Suprapubic skin (tissue), 4 donors: ENCODE measurements around the gene ATP13A5. TPM values are rescaled to one million over a fixed set of nuclear protein-coding genes. Genes with fewer than 3 reads are reported as not detected.

Source experiments
- DNase-seq, 2 donors: peaks; one replicate each; pipeline ENCODE4 v3.0.0-alpha.2; 2019; ENCODE audit warnings: low spot score in 2 of 2
- H3K27ac ChIP-seq: fragments of 200-600 bp; sonication (generic); one replicate; pipeline ENCODE4 v1.5.1; 2019
- H3K27me3 ChIP-seq: fragments of 200-600 bp; sonication (generic); one replicate; pipeline ENCODE4 v1.5.1; 2019
- H3K36me3 ChIP-seq: fragments of 200-600 bp; sonication (generic); one replicate; pipeline ENCODE4 v1.5.1; 2019
- H3K4me1 ChIP-seq: fragments of 200-600 bp; sonication (generic); one replicate; pipeline ENCODE4 v1.5.1; 2019
- H3K4me3 ChIP-seq: fragments of 200-600 bp; sonication (generic); one replicate; pipeline ENCODE4 v1.5.1; 2019; ENCODE audit warnings: mild to moderate bottlenecking
- H3K9me3 ChIP-seq: fragments of 200-600 bp; sonication (generic); one replicate; pipeline ENCODE4 v1.5.1; 2019
- EP300 ChIP-seq: sonication (generic); formaldehyde crosslinking; IDR thresholded peaks from one replicate; pipeline ENCODE4 v1.6.1; 2017; ENCODE audit warnings: antibody characterized with exemption
- POLR2A ChIP-seq, 2 donors: fragments of 450-650 bp; IDR thresholded peaks; one replicate each; pipeline ENCODE4 v1.6.1; 2017; ENCODE audit warnings: antibody characterized with exemption in 2 of 2, mild to moderate bottlenecking in 2 of 2, moderate library complexity in 2 of 2
- POLR2AphosphoS5 ChIP-seq, 3 donors: sonication (generic); formaldehyde crosslinking; IDR thresholded peaks; one replicate each; pipeline ENCODE4 v1.6.1; 2017; ENCODE audit warnings: antibody characterized with exemption in 3 of 3
- WGBS: methylation state at CpG from one replicate; pipeline ENCODE4 v1.1.5; 2018; 5-methylcytosine and 5-hydroxymethylcytosine counted together
- total RNA-seq, 4 donors: library from RNA; depleted of rRNA; stranded (reverse); fragments of >200 nt; gene quantifications; one replicate each; pipeline ENCODE4 v1.1.0, GENCODE V29; 2016
- TF ChIP-seq, protein P1 (sequence below), 2 donors: fragments of 200-600 bp in 1 of 2; fragments of 450-650 bp in 1 of 2; sonication (generic) in 1 of 2; IDR thresholded peaks; one replicate each; pipeline ENCODE4 v1.5.1; 2016 to 2019; ENCODE audit warnings: antibody characterized with exemption in 2 of 2, mild to moderate bottlenecking in 1 of 2, moderate library complexity in 1 of 2

The ATP13A5 gene
- total RNA-seq, 4 donors from 2014 or later, result 1.1 to 9.8 (median 4.2) TPM

DNA sequence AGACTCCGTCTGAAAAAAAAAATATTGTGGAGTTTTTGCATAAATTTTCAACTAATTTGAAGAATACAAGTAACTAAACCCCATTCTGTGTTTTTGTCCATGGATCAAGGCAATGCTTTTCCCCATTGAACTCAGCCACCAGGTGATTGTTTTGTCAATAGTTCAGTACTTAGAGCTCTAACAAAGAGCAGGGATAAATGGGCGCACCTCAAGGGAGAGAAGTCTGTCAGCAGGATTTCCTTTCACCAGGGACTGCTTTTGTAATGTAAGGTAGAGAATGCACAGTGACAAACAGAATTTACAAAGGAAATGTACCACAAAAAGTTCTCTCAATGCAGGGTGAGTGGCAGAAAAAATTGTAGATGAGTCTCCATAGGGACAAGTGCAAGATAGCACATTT is 10.8 kb upstream of the ATP13A5 start:
- DNase-seq, result no peak
- TF ChIP-seq POLR2A (IDR thresholded peaks at IDR 0.05), result no peak
- no peak for TF ChIP-seq POLR2AphosphoS5 (IDR thresholded peaks at IDR 0.05)
- TF ChIP-seq, protein P1, sequence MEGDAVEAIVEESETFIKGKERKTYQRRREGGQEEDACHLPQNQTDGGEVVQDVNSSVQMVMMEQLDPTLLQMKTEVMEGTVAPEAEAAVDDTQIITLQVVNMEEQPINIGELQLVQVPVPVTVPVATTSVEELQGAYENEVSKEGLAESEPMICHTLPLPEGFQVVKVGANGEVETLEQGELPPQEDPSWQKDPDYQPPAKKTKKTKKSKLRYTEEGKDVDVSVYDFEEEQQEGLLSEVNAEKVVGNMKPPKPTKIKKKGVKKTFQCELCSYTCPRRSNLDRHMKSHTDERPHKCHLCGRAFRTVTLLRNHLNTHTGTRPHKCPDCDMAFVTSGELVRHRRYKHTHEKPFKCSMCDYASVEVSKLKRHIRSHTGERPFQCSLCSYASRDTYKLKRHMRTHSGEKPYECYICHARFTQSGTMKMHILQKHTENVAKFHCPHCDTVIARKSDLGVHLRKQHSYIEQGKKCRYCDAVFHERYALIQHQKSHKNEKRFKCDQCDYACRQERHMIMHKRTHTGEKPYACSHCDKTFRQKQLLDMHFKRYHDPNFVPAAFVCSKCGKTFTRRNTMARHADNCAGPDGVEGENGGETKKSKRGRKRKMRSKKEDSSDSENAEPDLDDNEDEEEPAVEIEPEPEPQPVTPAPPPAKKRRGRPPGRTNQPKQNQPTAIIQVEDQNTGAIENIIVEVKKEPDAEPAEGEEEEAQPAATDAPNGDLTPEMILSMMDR (IDR thresholded peaks at IDR 0.05), result no peak
- no peak for TF ChIP-seq EP300
- no peaks in the 10 kb centered on the region for H3K27me3 ChIP-seq
- H3K4me3 ChIP-seq, result no peak overlapping the region
- H3K27ac ChIP-seq, result no peak overlapping the region
- H3K36me3 ChIP-seq, result no peaks in the 10 kb centered on the region
- WGBS, result 76% methylated on average over 2 of the region's 2 CpGs
- H3K9me3 ChIP-seq, result no peaks in the 10 kb centered on the region
- H3K4me1 ChIP-seq, result no peaks in the 10 kb centered on the region

DNA sequence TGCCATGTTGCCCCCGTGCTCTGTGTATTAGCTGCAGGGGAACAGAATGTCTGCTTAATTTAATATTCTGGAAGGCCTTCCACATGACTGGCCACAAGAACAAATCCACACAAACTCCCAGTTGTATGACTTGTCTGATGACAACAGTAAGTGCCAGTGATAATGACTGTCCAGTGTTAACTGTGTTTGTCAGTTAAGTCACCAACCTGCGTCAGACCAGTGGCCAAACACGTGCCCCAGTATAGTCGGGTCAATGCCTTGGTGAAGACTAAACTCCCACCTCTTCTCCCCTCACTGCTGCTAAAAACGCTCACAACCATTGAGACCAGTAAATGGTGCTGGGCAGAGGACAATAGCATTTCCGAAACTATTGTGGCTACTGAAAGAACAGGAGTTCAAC is 9.8 kb upstream of the ATP13A5 start:
- Histone ChIP-seq H3K36me3 (no peaks in the 10 kb centered on the region), H3K4me1 (no peaks in the 10 kb centered on the region), H3K27ac (no peak overlapping the region), H3K9me3 (no peaks in the 10 kb centered on the region), H3K27me3 (no peaks in the 10 kb centered on the region), H3K4me3 (no peak overlapping the region)
- no peak for DNase-seq
- TF ChIP-seq, protein P1 (IDR thresholded peaks at IDR 0.05), result no peak
- no peak for TF ChIP-seq EP300
- TF ChIP-seq POLR2AphosphoS5 (IDR thresholded peaks at IDR 0.05), result no peak
- no peak for TF ChIP-seq POLR2A (IDR thresholded peaks at IDR 0.05)
- WGBS, result 91% methylated on average over 6 of the region's 6 CpGs

DNA sequence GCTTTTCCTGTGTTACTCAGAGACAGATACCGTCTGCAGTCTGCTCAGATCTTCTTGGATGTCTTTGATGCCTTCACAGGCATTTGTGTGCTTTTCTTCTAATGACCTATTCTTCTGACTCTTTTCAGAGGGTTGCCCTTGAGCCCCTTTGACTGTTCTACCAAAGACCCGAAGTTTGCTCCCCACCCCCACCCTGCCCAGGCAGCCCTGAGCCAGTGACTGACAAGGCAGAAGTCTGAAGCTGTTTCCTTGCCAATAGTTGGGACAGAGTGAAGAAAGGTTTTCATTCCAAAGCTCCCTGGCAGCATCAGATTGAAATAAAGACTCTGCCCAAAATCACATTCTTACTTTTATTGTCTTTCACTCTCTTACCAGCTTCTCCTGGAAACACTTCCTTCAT is 9.0 kb upstream of the ATP13A5 start:
- Histone ChIP-seq H3K27ac (no peak overlapping the region), H3K4me3 (no peak overlapping the region), H3K9me3 (no peaks in the 10 kb centered on the region), H3K36me3 (no peaks in the 10 kb centered on the region), H3K4me1 (no peaks in the 10 kb centered on the region), H3K27me3 (no peaks in the 10 kb centered on the region)
- WGBS, result 58% methylated on average over 2 of the region's 2 CpGs
- TF ChIP-seq EP300, result no peak
- no peak for DNase-seq

DNA sequence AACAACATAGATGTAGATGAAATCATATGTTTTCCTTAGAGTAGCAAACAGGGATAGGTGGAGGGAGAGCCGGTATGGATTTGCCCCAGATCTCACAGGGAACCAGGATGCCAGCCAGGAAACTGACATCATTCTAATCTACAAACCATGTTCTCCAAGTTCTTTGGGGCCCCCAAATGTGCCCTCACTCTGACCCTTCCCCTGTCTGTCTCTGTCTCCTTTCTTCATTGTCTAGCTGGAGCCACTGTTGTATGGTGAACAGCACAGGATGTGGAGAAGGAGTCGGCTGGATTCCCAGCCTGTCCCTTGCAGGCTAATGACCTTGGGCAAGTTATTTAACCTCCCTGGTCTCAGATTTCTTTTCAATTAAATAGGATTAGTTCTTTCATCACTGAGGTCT is 962 bp downstream of the ATP13A5 start:
- Histone ChIP-seq H3K9me3 (no peaks in the 10 kb centered on the region), H3K27ac (no peak overlapping the region), H3K27me3 (no peaks in the 10 kb centered on the region), H3K4me3 (no peak overlapping the region), H3K36me3 (no peaks in the 10 kb centered on the region), H3K4me1 (no peaks in the 10 kb centered on the region)
- WGBS, result 43% methylated on average over 2 of the region's 2 CpGs
- TF ChIP-seq EP300, result no peak
- TF ChIP-seq, protein P1 (IDR thresholded peaks at IDR 0.05), result no peak
- no peak for TF ChIP-seq POLR2A (IDR thresholded peaks at IDR 0.05)
- TF ChIP-seq POLR2AphosphoS5 (IDR thresholded peaks at IDR 0.05), result no peak
- no peak for DNase-seq

DNA sequence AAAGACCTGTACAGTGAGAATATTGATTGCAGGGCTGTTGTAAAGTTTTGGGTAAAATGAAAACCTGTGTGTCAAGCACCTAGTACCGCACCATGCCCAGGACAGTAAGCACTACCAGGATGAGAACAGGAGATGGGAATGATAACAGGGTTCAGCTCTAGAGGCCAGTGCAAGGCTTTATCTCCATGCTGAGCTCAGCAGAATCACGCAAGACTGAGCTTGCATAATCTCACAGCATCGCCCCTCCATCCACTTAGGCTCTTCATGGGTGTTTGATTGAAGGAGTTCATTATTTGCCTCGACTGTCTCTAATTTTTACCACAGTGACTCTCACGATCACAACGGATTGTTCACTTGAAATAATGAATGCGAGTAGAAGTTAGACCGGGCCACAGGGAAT is 2.9 kb downstream of the ATP13A5 start:
- TF ChIP-seq, protein P1 (IDR thresholded peaks at IDR 0.05), result no peak
- TF ChIP-seq EP300 (no peak), POLR2AphosphoS5 (IDR thresholded peaks at IDR 0.05) (no peak), POLR2A (IDR thresholded peaks at IDR 0.05) (no peak)
- Histone ChIP-seq H3K27me3 (no peaks in the 10 kb centered on the region), H3K9me3 (no peaks in the 10 kb centered on the region), H3K4me3 (no peak overlapping the region), H3K27ac (no peak overlapping the region), H3K4me1 (no peaks in the 10 kb centered on the region), H3K36me3 (no peaks in the 10 kb centered on the region)
- 88% methylated on average over 8 of the region's 8 CpGs for WGBS
- no peak for DNase-seq

DNA sequence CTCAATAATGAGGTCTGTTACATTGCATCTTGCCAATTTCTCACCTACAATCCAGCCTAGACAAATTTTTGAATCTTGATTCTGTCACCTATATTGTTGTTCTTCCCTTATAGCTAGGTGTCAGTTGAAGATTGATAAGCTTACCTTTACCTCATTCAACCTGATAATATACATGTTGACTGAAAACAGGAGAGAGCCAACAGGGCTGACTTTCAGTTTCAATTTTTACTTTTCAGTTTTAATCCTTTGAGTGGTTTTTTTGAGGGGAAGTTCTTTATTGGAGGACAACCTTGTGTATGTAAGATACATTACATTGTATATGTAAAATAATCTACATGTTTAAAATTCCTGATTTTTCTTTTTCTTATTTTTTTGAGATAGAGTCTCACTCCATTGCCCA is 5.8 kb downstream of the ATP13A5 start:
- TF ChIP-seq POLR2AphosphoS5 (IDR thresholded peaks at IDR 0.05) (no peak), POLR2A (IDR thresholded peaks at IDR 0.05) (no peak), EP300 (no peak)
- TF ChIP-seq, protein P1 (IDR thresholded peaks at IDR 0.05), result no peak
- DNase-seq, result no peak
- no peak overlapping the region for H3K4me3 ChIP-seq
- no peaks in the 10 kb centered on the region for H3K9me3 ChIP-seq
- H3K27me3 ChIP-seq, result no peaks in the 10 kb centered on the region
- H3K4me1 ChIP-seq, result no peaks in the 10 kb centered on the region
- H3K36me3 ChIP-seq, result no peaks in the 10 kb centered on the region
- H3K27ac ChIP-seq, result no peak overlapping the region
